IMR-90 (cell line): ENCODE data around the gene SCNM1. TPM values are rescaled to one million over a fixed set of nuclear protein-coding genes. Genes with fewer than 3 reads are reported as not detected.

Experiments
- ATAC-seq: fragments of 200-7000 bp; cut with Tn5 transposase; 2 replicates; pipeline ENCODE4 v1.9.1; 2020; ENCODE audit warnings: low read depth, mild to moderate bottlenecking, moderate library complexity
- BruUV-seq: library from RNA; stranded (reverse); fragments of 400-500 nt; replicated peaks from 2 replicates; lab custom pipeline; 2021; lab: Mats Ljungman, UMichigan
- CTCF ChIA-PET: fragments of 300-600 bp; formaldehyde crosslinking; extraction: SDS; loops from one replicate; lab custom pipeline; 2021; ENCODE audit warnings: antibody characterized with exemption; lab: Yijun Ruan, JAX
- POLR2A ChIA-PET: fragments of 300-600 bp; sonication (Branson Sonifier 250); formaldehyde crosslinking; loops from one replicate; lab custom pipeline; 2022; ENCODE audit warnings: antibody characterized with exemption; ENCODE audit not compliant: unreplicated experiment; lab: Charles Lee
- DNase-seq: peaks from one replicate; pipeline ENCODE4 v3.0.0; 2013
- H2AFZ ChIP-seq: replicated peaks from 2 replicates; pipeline ENCODE3; 2013; ENCODE audit warnings: low read length, mild to moderate bottlenecking; ENCODE audit not compliant: poor library complexity
- H2AK5ac ChIP-seq: 2 replicates; pipeline ENCODE4 v1.6.1; 2013; ENCODE audit warnings: low read depth, low read length, inconsistent platforms
- H2AK9ac ChIP-seq: replicated peaks from 2 replicates; pipeline ENCODE3; 2013; ENCODE audit warnings: mild to moderate bottlenecking, low read depth, low read length, moderate library complexity; ENCODE audit not compliant: poor library complexity
- H2BK120ac ChIP-seq: 2 replicates; pipeline ENCODE4 v1.6.1; 2013; ENCODE audit warnings: low read depth, low read length, inconsistent platforms
- H2BK15ac ChIP-seq: 3 replicates; pipeline ENCODE4 v1.6.1; 2013; ENCODE audit warnings: low read depth, low read length, inconsistent platforms
- H2BK20ac ChIP-seq: 2 replicates; pipeline ENCODE4 v1.6.1; 2013; ENCODE audit warnings: low read depth, mild to moderate bottlenecking, inconsistent platforms, low read length, moderate library complexity
- H2BK5ac ChIP-seq: 2 replicates; pipeline ENCODE4 v1.6.1; 2013; ENCODE audit warnings: mild to moderate bottlenecking, low read depth, low read length, inconsistent platforms; ENCODE audit not compliant: poor library complexity, severe bottlenecking
- H3K14ac ChIP-seq: replicated peaks from 2 replicates; pipeline ENCODE4 v1.6.1; 2013; ENCODE audit warnings: low read depth, low read length, inconsistent platforms
- H3K18ac ChIP-seq: 2 replicates; pipeline ENCODE4 v1.6.1; 2013; ENCODE audit warnings: low read depth, low read length, control low read depth
- H3K23ac ChIP-seq: 2 replicates; pipeline ENCODE4 v1.6.1; 2013; ENCODE audit warnings: low read depth, low read length, inconsistent platforms
- H3K27ac ChIP-seq: 2 replicates; pipeline ENCODE4 v1.5.1; 2013; ENCODE audit warnings: mild to moderate bottlenecking, control low read depth, low read length; ENCODE audit not compliant: insufficient read depth
- H3K27me3 ChIP-seq: 2 replicates; pipeline ENCODE4 v1.6.1; 2013; ENCODE audit warnings: low read length; ENCODE audit not compliant: control insufficient read depth, insufficient read depth
- H3K36me3 ChIP-seq: 2 replicates; pipeline ENCODE4 v1.6.1; 2013; ENCODE audit warnings: low read length, mixed read lengths; ENCODE audit not compliant: control insufficient read depth, insufficient read depth
- H3K4ac ChIP-seq: 2 replicates; pipeline ENCODE4 v1.6.1; 2013; ENCODE audit warnings: low read depth, low read length, inconsistent platforms
- H3K4me1 ChIP-seq: 2 replicates; pipeline ENCODE4 v1.6.1; 2013; ENCODE audit warnings: low read length, mixed read lengths; ENCODE audit not compliant: control insufficient read depth, insufficient read depth
- H3K4me2 ChIP-seq: 2 replicates; pipeline ENCODE4 v1.6.1; 2013; ENCODE audit warnings: low read depth, mild to moderate bottlenecking, control low read depth, low read length, moderate library complexity
- H3K4me3 ChIP-seq: 2 replicates; pipeline ENCODE4 v1.5.1; 2013; ENCODE audit warnings: low read depth, mild to moderate bottlenecking, control low read depth, low read length, moderate library complexity; ENCODE audit not compliant: insufficient read depth
- H3K56ac ChIP-seq: 2 replicates; pipeline ENCODE4 v1.6.1; 2013; ENCODE audit warnings: low read length, inconsistent platforms; ENCODE audit not compliant: insufficient read depth; ENCODE audit errors: extremely low read depth
- H3K79me1 ChIP-seq, 2 experiments: 2 replicates each; pipeline ENCODE4 v1.6.1; 2013; ENCODE audit warnings: low read length in 2 of 2, inconsistent platforms in 1 of 2, low read depth in 1 of 2
- H3K9ac ChIP-seq: 2 replicates; pipeline ENCODE4 v1.6.1; 2013; ENCODE audit warnings: low read depth, low read length, control low read depth
- H3K9me1 ChIP-seq: 2 replicates; pipeline ENCODE4 v1.6.1; 2013; ENCODE audit warnings: low read length, inconsistent platforms; ENCODE audit not compliant: insufficient read depth
- H3K9me3 ChIP-seq: 2 replicates; pipeline ENCODE4 v1.6.1; 2013; ENCODE audit warnings: low read length; ENCODE audit not compliant: control insufficient read depth, insufficient read depth
- H4K20me1 ChIP-seq: 2 replicates; pipeline ENCODE4 v1.6.1; 2013; ENCODE audit warnings: low read length, inconsistent platforms; ENCODE audit not compliant: insufficient read depth
- H4K5ac ChIP-seq: 2 replicates; pipeline ENCODE4 v1.6.1; 2013; ENCODE audit warnings: mild to moderate bottlenecking, low read depth, low read length, control low read depth
- H4K8ac ChIP-seq, 2 experiments: 2 replicates each; pipeline ENCODE4 v1.6.1; 2013; ENCODE audit warnings: low read depth in 2 of 2, low read length in 2 of 2, control low read depth in 1 of 2, inconsistent platforms in 1 of 2
- H4K91ac ChIP-seq: 2 replicates; pipeline ENCODE4 v1.6.1; 2013; ENCODE audit warnings: low read depth, low read length, inconsistent platforms; ENCODE audit not compliant: insufficient read depth
- BHLHE40 ChIP-seq: fragments of 150-350 bp; IDR thresholded peaks from 2 replicates; pipeline ENCODE4 v1.6.1; 2016; ENCODE audit warnings: mild to moderate bottlenecking, low read depth, low read length
- CHD1 ChIP-seq: IDR thresholded peaks from 2 replicates; pipeline ENCODE4 v1.6.1; 2012; ENCODE audit warnings: low read depth, low read length, improper control_type of control experiment
- RCOR1 ChIP-seq: IDR thresholded peaks from 2 replicates; pipeline ENCODE4 v1.6.1; 2012; ENCODE audit warnings: mild to moderate bottlenecking, low read length, improper control_type of control experiment; ENCODE audit not compliant: insufficient replicate concordance
- WGBS, 2 experiments: methylation state at CpG; one replicate each; pipeline versions ENCODE4 v1.1.5 to v1.1.7; 2013; ENCODE audit warnings: missing lambda C conversion rate in 2 of 2; ENCODE audit not compliant: insufficient read length in 1 of 2; ENCODE audit errors: extremely low coverage in 2 of 2; 5-methylcytosine and 5-hydroxymethylcytosine counted together
- dilution Hi-C: fragments of 300-500 bp; cut with HindIII; formaldehyde crosslinking; loops from one replicate; pipeline ENCODE4 v1.14.3; 2018; ENCODE audit warnings: low sequenced_read_pairs; ENCODE audit not compliant: unreplicated experiment
- in situ Hi-C: fragments of 300-500 bp; cut with MboI; formaldehyde crosslinking; loops from 3 replicates; pipeline ENCODE4 v1.14.3; 2019; ENCODE audit warnings: low sequenced_read_pairs, inconsistent platforms, mixed read lengths
- intact Hi-C: fragments of 100-400 bp; cut with micrococcal nuclease; formaldehyde crosslinking; loops from 2 replicates; pipeline ENCODE4 v1.10.0; 2022
- polyA plus RNA-seq, 3 experiments: library from polyadenylated mRNA; depleted of rRNA; stranded (reverse); fragments of >200 nt; gene quantifications; 2 replicates each; pipeline ENCODE4 v1.2.3, GENCODE V29; 2012; ENCODE audit warnings: low replicate concordance in 1 of 3
- total RNA-seq: library from RNA; depleted of rRNA; stranded (reverse); fragments of >200 nt; gene quantifications from 2 replicates; pipeline ENCODE4 v1.2.3, GENCODE V29; 2012
- TF ChIP-seq, protein P1 (sequence below): conservative IDR thresholded peaks from 2 replicates; pipeline ENCODE4 v1.5.1; 2012; ENCODE audit warnings: mild to moderate bottlenecking, low read depth, low read length, improper control_type of control experiment

SCNM1 gene
- total and polyA plus RNA-seq, 2 of the 4 experiments (the other 2 are of a cell fraction) = 27.4 to 33.2 TPM

DNA sequence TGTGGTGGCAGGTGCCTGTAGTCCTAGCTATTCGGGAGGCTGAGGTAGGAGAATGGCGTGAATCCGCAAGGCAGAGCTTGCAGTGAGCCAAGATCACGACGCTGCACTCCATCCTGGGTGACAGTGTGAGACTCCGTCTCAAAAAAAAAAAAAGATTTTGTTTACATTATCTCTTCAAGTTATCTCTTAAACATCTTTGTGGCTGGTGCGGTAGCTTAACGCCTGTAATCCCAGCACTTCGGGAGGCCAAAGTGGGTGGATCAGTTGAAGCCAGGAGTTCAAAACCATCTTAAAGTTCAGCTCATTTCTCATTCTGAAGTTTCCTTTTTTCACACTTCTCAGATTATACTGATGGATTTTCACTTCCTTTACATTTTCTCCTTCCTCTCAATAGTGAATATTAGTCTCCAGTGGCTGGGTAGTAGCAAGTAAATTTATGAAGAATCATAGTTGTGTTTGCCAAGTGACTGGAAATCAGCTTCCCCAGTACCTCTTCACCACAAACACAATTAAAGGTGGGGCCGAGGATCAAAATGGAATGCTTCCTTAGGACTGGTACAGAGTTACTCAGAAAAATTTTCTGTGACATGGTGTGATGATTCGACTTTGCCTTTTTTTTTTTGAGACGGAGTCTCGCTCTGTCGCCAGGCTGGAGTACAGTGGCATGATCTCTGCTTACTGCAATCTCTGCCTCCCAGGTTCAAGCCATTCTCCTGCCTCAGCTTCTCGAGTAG is 46.2 kb downstream of the SCNM1 start:
- in situ Hi-C loops = no loop called here
- Histone ChIP-seq H2AK5ac (no peak overlapping the region), H3K27me3 (no peaks in the 10 kb centered on the region), H3K18ac (no peak overlapping the region), H4K20me1 (peaks cover 79% of the 10 kb centered on the region), H4K8ac (no peak overlapping the region), H3K4me2 (no peak overlapping the region), H3K14ac (no peak overlapping the region), H2BK15ac (no peak overlapping the region), H3K56ac (no peak overlapping the region), H2AK9ac (no peak overlapping the region), H3K27ac (no peak overlapping the region), H3K9ac (no peak overlapping the region), H4K5ac (no peak overlapping the region), H2BK20ac (no peak overlapping the region), H3K23ac (0 out of 2 replicates have a peak overlapping the region, but pooled peaks have one; percentile 26), H4K91ac (no peak overlapping the region), H3K4me1 (peaks cover 1% of the 10 kb centered on the region; the same call in 1 of the 2 replicates), H3K4ac (no peak overlapping the region), H3K9me1 (peaks cover 8% of the 10 kb centered on the region; the same call in 1 of the 2 replicates), H3K36me3 (peaks cover 25% of the 10 kb centered on the region), H2BK5ac (peak overlapping the region; percentile 1), H2AFZ (no peak overlapping the region), H3K79me1 (peaks cover 4 to 64% of the 10 kb centered on the region in 2 experiments; a peak in 3 of 4 replicates), H2BK120ac (no peak overlapping the region), H3K9me3 (no peaks in the 10 kb centered on the region), H3K4me3 (no peak overlapping the region)
- dilution Hi-C loops = no loop called here
- DNase-seq = no peak
- ChIA-PET CTCF (no interaction called here), POLR2A (interaction anchor here (0.6 kb wide), 1 partner anchor 11 kb away, joined by 3 read pairs; no protein-coding TSS in a partner anchor)
- no CpG with 5 or more reads among the region's 15 CpGs for whole genome bisulfite sequencing, 2 experiments
- BruUV-seq = no TSS peak
- no peak for TF ChIP-seq RCOR1
- no peak for TF ChIP-seq BHLHE40
- TF ChIP-seq CHD1 = no peak
- TF ChIP-seq, protein P1, sequence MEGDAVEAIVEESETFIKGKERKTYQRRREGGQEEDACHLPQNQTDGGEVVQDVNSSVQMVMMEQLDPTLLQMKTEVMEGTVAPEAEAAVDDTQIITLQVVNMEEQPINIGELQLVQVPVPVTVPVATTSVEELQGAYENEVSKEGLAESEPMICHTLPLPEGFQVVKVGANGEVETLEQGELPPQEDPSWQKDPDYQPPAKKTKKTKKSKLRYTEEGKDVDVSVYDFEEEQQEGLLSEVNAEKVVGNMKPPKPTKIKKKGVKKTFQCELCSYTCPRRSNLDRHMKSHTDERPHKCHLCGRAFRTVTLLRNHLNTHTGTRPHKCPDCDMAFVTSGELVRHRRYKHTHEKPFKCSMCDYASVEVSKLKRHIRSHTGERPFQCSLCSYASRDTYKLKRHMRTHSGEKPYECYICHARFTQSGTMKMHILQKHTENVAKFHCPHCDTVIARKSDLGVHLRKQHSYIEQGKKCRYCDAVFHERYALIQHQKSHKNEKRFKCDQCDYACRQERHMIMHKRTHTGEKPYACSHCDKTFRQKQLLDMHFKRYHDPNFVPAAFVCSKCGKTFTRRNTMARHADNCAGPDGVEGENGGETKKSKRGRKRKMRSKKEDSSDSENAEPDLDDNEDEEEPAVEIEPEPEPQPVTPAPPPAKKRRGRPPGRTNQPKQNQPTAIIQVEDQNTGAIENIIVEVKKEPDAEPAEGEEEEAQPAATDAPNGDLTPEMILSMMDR = no peak
- no peak for ATAC-seq
- intact Hi-C loops = no loop called here
